ENCODE data around the gene BUB1B. TPM values are rescaled to one million over a fixed set of nuclear protein-coding genes. Genes with fewer than 3 reads are reported as not detected.
"Not testable (repeated sequence)": the region's sequence is repeated elsewhere in the genome, so short reads cannot be mapped to it uniquely, and the experiment has no call there.

BUB1B gene
- total RNA-seq: 10 to 100 TPM; 62.3 to 70.6 TPM

GRCh38 chr15:40160689-40161688, at the start of gene BUB1B:
TSS of gene BUB1B (plus strand) at chr15:40161069. CDS start at chr15:40161221, 152 bp downstream.
- Mint-ChIP-seq H3K27me3 (peaks cover 3% of the 10 kb centered on the region), H3K9me3 (no peaks in the 10 kb centered on the region), H3K4me1 (peaks cover 8% of the 10 kb centered on the region), H3K27ac (no peak within 1 kb of the TSS), H3K36me3 (peaks cover 18% of the 10 kb centered on the region), H3K4me3 (no peak within 1 kb of the TSS)
- peak; percentile 92 for DNase-seq

- no peaks in the 10 kb centered on the region for H3K36me3 Mint-ChIP-seq
- no peaks in the 10 kb centered on the region for H3K9me3 Mint-ChIP-seq
- H3K27ac Mint-ChIP-seq: no peak overlapping the region
- no peak overlapping the region for H3K4me3 Mint-ChIP-seq
- no peak for DNase-seq
- peaks cover 13% of the 10 kb centered on the region for H3K27me3 Mint-ChIP-seq
- H3K4me1 Mint-ChIP-seq: peaks cover 32% of the 10 kb centered on the region
Measured at GRCh38 chr15:40111888-40112287, 49.0 kb upstream of the BUB1B start.

- DNase-seq: no peak
- Mint-ChIP-seq H3K4me3 (no peak overlapping the region), H3K36me3 (no peaks in the 10 kb centered on the region), H3K27me3 (peaks cover 13% of the 10 kb centered on the region), H3K4me1 (peaks cover 23% of the 10 kb centered on the region), H3K27ac (no peak overlapping the region), H3K9me3 (no peaks in the 10 kb centered on the region)
Measured at GRCh38 chr15:40112789-40113188, 48.1 kb upstream of the BUB1B start.

- Mint-ChIP-seq H3K27me3 (peaks cover 13% of the 10 kb centered on the region), H3K27ac (no peak overlapping the region), H3K36me3 (no peaks in the 10 kb centered on the region), H3K4me3 (no peak overlapping the region), H3K4me1 (peaks cover 16% of the 10 kb centered on the region), H3K9me3 (no peaks in the 10 kb centered on the region)
- no peak for DNase-seq
Measured at GRCh38 chr15:40114218-40114617, 46.7 kb upstream of the BUB1B start.

- H3K27ac Mint-ChIP-seq, H3K27me3 Mint-ChIP-seq, H3K36me3 Mint-ChIP-seq, H3K4me3 Mint-ChIP-seq, H3K9me3 Mint-ChIP-seq, DNase-seq: not testable (repeated sequence)
- H3K4me1 Mint-ChIP-seq: peaks cover 12% of the 10 kb centered on the region
Measured at GRCh38 chr15:40115106-40115505, 45.8 kb upstream of the BUB1B start.

GRCh38 chr15:40115670-40116093, 45.2 kb upstream of the BUB1B start:
- H3K36me3 Mint-ChIP-seq: no peaks in the 10 kb centered on the region
- H3K27me3 Mint-ChIP-seq: peaks cover 9% of the 10 kb centered on the region
- no peaks in the 10 kb centered on the region for H3K9me3 Mint-ChIP-seq
- DNase-seq: peak; percentile 66
- H3K4me1 Mint-ChIP-seq: peaks cover 12% of the 10 kb centered on the region
- peak overlapping the region; percentile 90 for H3K27ac Mint-ChIP-seq
- peak overlapping the region; percentile 26 for H3K4me3 Mint-ChIP-seq

GRCh38 chr15:40118473-40118872, 42.4 kb upstream of the BUB1B start:
- Mint-ChIP-seq H3K4me3 (no peak overlapping the region), H3K36me3 (no peaks in the 10 kb centered on the region), H3K27ac (no peak overlapping the region), H3K4me1 (peaks cover 12% of the 10 kb centered on the region), H3K27me3 (no peaks in the 10 kb centered on the region), H3K9me3 (no peaks in the 10 kb centered on the region)
- no peak for DNase-seq

- DNase-seq: no peak
- Mint-ChIP-seq H3K27ac (no peak overlapping the region), H3K4me3 (no peak overlapping the region), H3K27me3 (no peaks in the 10 kb centered on the region), H3K4me1 (no peaks in the 10 kb centered on the region), H3K9me3 (no peaks in the 10 kb centered on the region), H3K36me3 (no peaks in the 10 kb centered on the region)
Measured at GRCh38 chr15:40121911-40122638, 38.8 kb upstream of the BUB1B start.

- H3K27me3 Mint-ChIP-seq, H3K27ac Mint-ChIP-seq, H3K36me3 Mint-ChIP-seq: not testable (repeated sequence)
Measured at GRCh38 chr15:40122989-40123388, 37.9 kb upstream of the BUB1B start.

GRCh38 chr15:40123863-40124262, 37.0 kb upstream of the BUB1B start:
- DNase-seq, H3K27me3 Mint-ChIP-seq, H3K9me3 Mint-ChIP-seq, H3K4me3 Mint-ChIP-seq, H3K27ac Mint-ChIP-seq, H3K36me3 Mint-ChIP-seq, H3K4me1 Mint-ChIP-seq: not testable (repeated sequence)

More at GRCh38 chr15:40122989-40123388, 37.9 kb upstream of the BUB1B start:
- not testable (repeated sequence) for H3K4me1 Mint-ChIP-seq, H3K9me3 Mint-ChIP-seq, DNase-seq, H3K4me3 Mint-ChIP-seq

GRCh38 chr15:40124333-40124732, 36.5 kb upstream of the BUB1B start:
- not testable (repeated sequence) for H3K36me3 Mint-ChIP-seq, H3K9me3 Mint-ChIP-seq, H3K4me3 Mint-ChIP-seq, H3K27me3 Mint-ChIP-seq, H3K27ac Mint-ChIP-seq, H3K4me1 Mint-ChIP-seq, DNase-seq

- H3K4me3 Mint-ChIP-seq, DNase-seq, H3K27me3 Mint-ChIP-seq, H3K36me3 Mint-ChIP-seq, H3K4me1 Mint-ChIP-seq, H3K27ac Mint-ChIP-seq, H3K9me3 Mint-ChIP-seq: not testable (repeated sequence)
Measured at GRCh38 chr15:40124807-40125285, 36.0 kb upstream of the BUB1B start.

- H3K27me3 Mint-ChIP-seq: peaks cover 1% of the 10 kb centered on the region
- no peaks in the 10 kb centered on the region for H3K36me3 Mint-ChIP-seq
- H3K27ac Mint-ChIP-seq: no peak overlapping the region
- DNase-seq: no peak
- H3K4me3 Mint-ChIP-seq: no peak overlapping the region
- H3K4me1 Mint-ChIP-seq: no peaks in the 10 kb centered on the region
- H3K9me3 Mint-ChIP-seq: no peaks in the 10 kb centered on the region
Measured at GRCh38 chr15:40125950-40126349, 34.9 kb upstream of the BUB1B start.

- Mint-ChIP-seq H3K27ac (no peak overlapping the region), H3K4me3 (no peak overlapping the region), H3K27me3 (peaks cover 4% of the 10 kb centered on the region), H3K36me3 (no peaks in the 10 kb centered on the region), H3K4me1 (no peaks in the 10 kb centered on the region), H3K9me3 (no peaks in the 10 kb centered on the region)
- no peak for DNase-seq
Measured at GRCh38 chr15:40128766-40129660, 31.9 kb upstream of the BUB1B start.

Data from activated naive CD8-positive, alpha-beta T cell treated with anti-CD3 and anti-CD28 coated beads for 36 hours (primary cell).